Upper lobe of left lung (tissue), 4 donors: ENCODE results near the gene SCAMP1.
"Not testable (repeated sequence)": the region's sequence is repeated elsewhere in the genome, so short reads cannot be mapped to it uniquely, and the experiment has no call there.

Experiments used
- EP300 ChIP-seq, 4 donors: sonication (generic); formaldehyde crosslinking; IDR thresholded peaks; one replicate each; pipeline ENCODE4 v1.5.1; 2017; ENCODE audit warnings: antibody characterized with exemption in 4 of 4, control low read depth in 2 of 4
- POLR2A ChIP-seq, 4 donors: fragments of 450-650 bp; IDR thresholded peaks; one replicate each; pipeline ENCODE4 v1.5.1; 2016 to 2017; ENCODE audit warnings: antibody characterized with exemption in 4 of 4, mild to moderate bottlenecking in 2 of 4
- TF ChIP-seq, protein P1 (sequence below), 6 experiments: fragments of 450-650 bp in 4 of 6; fragments of 200-600 bp in 2 of 6; sonication (generic) in 2 of 6; IDR thresholded peaks; one replicate each; pipeline ENCODE4 v1.5.1; 2016 to 2019; ENCODE audit warnings: antibody characterized with exemption in 6 of 6

DNA sequence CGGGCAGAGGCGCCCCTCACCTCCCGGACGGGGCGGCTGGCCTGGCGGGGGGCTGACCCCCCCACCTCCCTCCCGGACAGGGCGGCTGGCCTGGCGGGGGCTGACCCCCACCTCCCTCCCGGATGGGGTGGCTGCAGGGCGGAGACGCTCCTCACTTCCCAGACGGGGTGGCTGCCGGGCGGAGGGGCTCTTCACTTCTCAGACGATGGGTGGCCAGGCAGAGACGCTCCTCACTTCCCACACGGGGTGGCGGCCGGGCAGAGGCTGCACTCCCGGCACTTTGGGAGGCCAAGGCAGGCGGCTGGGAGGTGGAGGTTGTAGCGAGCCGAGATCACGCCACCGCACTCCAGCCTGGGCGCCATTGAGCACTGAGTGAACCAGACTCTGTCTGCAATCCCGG lies 30.9 kb downstream of the SCAMP1 start:
- TF ChIP-seq POLR2A, EP300 (IDR thresholded peaks at IDR 0.05): not testable (repeated sequence)
- TF ChIP-seq, protein P1, sequence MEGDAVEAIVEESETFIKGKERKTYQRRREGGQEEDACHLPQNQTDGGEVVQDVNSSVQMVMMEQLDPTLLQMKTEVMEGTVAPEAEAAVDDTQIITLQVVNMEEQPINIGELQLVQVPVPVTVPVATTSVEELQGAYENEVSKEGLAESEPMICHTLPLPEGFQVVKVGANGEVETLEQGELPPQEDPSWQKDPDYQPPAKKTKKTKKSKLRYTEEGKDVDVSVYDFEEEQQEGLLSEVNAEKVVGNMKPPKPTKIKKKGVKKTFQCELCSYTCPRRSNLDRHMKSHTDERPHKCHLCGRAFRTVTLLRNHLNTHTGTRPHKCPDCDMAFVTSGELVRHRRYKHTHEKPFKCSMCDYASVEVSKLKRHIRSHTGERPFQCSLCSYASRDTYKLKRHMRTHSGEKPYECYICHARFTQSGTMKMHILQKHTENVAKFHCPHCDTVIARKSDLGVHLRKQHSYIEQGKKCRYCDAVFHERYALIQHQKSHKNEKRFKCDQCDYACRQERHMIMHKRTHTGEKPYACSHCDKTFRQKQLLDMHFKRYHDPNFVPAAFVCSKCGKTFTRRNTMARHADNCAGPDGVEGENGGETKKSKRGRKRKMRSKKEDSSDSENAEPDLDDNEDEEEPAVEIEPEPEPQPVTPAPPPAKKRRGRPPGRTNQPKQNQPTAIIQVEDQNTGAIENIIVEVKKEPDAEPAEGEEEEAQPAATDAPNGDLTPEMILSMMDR (IDR thresholded peaks at IDR 0.05), result not testable (repeated sequence)
